GM19468 (cell line): ENCODE results near the gene FGA.
"Not testable (repeated sequence)": the region's sequence is repeated elsewhere in the genome, so short reads cannot be mapped to it uniquely, and the experiment has no call there.

Experiments used
- ATAC-seq: cut with Tn5 transposase; IDR thresholded peaks from one replicate; pipeline ENCODE4 v1.9.1; 2021; ENCODE audit warnings: mild to moderate bottlenecking, moderate library complexity, moderate number of reproducible peaks; ENCODE audit not compliant: unreplicated experiment; ENCODE audit errors: extremely low read depth

Gene FGA

DNA sequence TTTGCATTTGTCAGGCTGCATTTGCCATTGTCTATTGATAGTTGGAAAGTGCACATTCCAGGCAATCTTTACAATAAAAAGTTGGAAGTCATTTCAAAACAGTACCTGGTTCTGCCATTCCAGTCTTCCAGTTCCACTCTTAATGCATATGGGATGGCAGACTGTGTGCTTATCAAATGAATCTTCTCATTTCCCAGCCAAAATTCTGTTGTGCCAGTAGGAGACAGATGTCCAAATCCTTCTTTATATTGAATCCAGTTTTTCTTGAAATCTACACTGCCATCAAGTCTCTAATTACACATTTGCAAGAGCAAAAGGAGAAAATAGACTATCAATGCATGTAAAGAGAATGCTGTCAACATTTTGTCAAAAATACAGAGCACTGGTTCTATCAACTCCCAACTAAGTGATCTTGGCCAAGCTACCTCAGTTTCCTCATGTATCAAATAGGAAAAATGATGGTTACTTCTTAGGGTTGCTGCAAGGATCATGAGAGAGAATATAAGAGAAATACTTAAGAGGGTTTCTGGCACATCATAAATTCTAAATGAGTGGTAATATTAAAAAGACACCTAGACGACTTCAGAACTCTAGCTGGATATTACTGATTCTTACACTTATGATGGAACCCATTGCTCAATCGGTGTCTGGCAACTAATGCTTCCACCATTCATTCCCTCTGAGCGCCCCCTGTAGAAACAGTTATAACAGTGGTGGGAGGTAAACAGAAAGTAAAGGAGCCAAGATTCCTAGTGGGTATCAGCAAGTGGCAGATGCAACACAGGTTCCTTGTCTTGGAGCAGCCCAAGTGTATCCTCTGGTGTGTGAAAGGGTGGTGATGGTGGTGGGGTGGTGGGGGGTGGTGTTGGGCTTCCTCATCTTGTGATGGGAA lies 18.1 kb upstream of the FGA start:
- no peak for ATAC-seq

DNA sequence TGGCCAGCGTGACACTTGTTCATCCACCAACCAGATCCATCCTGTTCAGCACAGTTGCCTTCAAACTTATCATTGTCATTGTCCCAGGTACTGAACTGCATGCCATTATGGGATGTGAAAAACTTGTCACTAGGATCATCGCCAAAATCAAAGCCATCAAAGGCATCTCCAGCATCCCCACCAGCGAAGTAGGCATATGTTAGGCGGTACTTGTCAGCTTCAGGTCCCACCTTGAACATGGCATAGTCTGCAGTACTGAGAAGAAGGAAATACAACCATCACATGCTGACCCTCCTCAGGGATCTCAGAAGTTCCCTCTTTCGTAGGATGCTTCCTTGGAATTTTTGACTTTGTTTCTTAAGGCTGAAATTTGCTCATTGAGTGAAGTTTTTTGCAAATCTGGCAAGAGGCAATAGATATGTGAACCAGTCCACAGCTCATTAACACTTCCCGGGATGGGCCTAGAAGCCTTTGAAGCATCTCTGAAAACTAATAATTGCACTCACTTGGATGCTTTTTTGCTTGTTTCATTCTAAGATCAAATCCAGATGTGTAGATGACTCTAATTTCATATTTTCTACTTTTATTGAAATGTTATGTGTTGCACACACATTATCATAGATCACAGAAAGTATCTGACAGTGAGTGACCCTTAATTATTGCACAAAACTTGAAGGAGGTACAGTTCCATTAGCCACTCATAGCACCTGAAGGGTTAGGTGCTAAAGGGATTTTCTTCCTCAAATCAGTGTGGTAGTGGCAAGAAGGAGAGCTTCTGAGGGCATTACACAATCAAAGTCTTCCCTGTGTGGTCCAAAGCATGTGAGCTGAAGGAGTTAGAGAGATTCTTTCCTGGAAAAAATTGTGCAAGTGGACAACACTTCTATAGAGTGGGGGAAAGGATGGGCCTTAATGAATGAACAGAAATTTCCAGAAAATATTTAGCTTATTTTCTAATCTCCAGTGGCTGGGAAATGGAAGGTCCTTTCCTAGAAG lies 16.5 kb upstream of the FGA start:
- ATAC-seq: no peak

GRCh38 chr4:154604696-154605200 lies 14.2 kb upstream of the FGA start:
- ATAC-seq: no peak

DNA sequence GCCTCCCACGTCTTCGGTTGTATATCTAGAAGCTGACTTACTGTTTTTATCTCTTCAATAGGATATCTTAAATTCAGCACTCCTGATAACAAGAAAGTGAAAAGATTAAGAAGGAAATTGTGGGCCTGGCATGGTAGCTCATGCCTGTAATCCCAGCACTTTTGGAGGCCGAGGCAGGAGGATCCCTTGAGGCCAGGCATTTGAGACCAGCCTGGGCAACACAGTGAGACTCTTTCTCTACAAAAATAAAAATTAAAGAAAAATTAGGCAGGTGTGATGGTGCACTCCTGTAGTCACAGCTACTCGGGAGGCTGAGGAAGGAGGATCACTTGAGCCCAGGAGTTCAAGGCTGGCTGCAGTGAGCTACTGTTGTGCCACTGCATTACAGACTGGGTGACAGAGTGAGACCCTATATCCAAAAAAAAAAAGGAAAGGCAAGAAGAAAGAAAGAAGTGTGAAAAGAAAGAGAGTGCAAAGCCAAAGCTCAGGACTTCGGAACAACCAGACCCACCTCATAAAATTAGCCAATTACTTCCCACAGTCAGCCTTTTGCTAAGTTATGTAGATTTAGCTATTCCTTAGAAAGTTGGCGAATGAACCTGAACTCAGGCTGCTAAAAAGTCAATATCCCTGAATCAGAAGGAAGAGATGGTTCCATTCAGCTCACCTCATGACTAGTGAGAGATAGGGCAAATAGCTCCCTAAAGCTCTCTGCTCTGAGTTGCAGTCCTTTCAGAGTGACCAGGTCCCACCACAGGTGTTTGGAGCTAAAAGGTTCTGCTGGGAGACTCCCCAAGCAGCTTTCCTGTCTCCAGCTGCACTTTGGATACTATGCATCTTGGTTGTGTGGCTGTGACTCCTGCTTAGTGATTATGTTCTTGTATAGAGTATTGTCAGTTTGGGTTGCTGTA lies 12.7 kb upstream of the FGA start:
- no peak for ATAC-seq

- no peak for ATAC-seq
Observed at GRCh38 chr4:154602404-154603020, 12.0 kb upstream of the FGA start.

GRCh38 chr4:154597798-154598774 lies 7.5 kb upstream of the FGA start:
- ATAC-seq: no peak

GRCh38 chr4:154597281-154597680 lies 6.7 kb upstream of the FGA start:
- not testable (repeated sequence) for ATAC-seq

DNA sequence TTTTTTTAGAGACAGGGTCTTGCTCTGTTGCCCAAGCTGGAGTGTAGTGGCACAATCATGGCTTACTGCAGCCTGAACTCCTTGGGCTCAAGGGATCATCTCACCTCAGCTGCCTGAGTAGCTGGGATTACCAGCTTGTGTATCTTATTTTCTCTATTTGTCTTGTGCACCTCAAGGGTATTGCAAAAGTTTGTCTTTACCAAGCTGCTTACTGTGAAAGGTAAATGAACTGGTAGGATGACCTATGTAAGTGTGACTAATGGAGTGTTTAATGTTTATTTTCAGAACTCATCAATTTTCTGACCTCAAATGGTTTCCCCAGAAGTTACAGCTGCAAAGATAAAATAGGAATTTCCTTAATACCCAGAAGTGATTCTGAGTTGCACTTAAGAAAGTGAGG lies 5.3 kb upstream of the FGA start:
- ATAC-seq: no peak

DNA sequence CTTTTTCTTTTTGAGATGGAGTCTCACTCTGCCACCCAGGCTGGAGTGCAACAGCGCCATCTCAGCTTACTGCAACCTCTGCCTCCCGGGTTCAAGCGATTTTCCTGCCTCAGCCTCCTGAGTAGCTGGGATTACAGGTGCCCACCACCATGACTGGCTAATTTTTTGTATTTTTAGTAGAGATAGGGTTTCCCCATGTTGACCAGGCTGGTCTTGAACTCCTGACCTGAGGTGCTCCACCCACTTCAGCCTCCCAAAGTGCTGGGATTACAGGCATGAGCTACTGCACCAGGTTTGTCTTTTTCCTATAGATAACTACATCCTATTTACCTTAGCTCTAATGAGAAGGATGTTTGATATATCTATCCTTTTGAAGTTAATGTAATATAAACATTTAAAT lies 3.8 kb upstream of the FGA start:
- ATAC-seq: not testable (repeated sequence)

DNA sequence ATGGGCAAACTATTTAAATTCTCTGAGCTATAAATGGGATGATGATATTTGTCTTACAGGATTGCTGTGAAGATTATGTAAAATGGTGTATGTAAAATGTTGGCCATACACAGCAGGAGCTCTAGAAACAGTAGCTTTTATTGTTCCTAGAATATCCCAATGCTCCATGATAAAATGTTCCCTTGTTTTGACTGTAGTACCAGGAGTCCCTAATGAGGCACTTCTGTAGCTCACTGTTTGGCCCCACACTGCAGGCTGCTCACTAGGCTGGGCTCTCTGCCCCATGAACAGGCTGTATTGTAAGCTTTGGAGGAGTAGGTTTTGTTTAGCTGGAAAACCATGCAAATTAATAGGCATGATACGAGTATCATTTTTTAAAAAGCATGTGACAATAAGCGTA lies 3.3 kb upstream of the FGA start:
- no peak for ATAC-seq

GRCh38 chr4:154591890-154592289 lies 1.3 kb upstream of the FGA start:
- ATAC-seq: no peak

DNA sequence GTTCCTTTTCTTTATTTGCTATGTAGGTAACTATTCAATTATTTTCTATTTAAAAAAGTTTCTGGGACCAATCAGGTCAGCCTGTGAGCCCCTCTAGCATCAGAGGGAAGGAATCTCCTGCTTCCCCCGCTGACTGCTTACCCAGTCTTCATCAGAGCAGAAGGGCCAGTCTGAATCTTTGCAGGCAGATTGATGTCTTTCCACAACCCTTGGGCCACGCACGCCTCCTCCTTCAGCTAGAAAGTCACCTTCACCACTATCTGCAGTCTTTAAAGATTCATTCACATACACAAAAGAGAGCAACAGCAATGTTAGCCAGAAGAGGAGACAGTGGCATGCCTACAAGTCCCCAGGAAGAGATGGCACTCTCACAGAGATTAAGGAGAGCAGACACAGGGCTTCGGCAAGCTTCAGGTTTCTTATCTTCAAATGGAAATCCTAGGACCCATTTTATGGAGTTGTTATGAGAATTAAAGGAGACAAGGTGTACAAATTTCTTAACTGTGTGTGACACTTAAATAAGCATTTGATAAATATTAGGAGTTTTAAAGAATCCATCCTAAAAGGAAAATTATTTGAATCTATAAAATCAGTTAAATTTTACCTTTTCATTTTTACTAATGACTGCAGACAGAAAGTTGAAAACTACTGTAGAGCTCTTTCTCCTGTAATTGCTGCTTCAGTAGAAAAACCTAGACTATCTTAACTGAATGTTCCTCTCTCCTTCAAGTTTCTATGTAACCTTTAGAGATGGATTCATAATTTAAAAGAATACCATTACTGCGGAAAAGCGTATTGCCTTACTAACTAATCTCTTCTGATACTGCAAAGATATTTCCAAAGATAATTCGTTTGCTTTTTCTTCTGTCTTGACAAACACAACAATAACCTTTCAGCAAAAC lies 995 bp downstream of the FGA start:
- no peak for ATAC-seq

- ATAC-seq: no peak
Observed at GRCh38 chr4:154588198-154588597, 2.3 kb downstream of the FGA start.

DNA sequence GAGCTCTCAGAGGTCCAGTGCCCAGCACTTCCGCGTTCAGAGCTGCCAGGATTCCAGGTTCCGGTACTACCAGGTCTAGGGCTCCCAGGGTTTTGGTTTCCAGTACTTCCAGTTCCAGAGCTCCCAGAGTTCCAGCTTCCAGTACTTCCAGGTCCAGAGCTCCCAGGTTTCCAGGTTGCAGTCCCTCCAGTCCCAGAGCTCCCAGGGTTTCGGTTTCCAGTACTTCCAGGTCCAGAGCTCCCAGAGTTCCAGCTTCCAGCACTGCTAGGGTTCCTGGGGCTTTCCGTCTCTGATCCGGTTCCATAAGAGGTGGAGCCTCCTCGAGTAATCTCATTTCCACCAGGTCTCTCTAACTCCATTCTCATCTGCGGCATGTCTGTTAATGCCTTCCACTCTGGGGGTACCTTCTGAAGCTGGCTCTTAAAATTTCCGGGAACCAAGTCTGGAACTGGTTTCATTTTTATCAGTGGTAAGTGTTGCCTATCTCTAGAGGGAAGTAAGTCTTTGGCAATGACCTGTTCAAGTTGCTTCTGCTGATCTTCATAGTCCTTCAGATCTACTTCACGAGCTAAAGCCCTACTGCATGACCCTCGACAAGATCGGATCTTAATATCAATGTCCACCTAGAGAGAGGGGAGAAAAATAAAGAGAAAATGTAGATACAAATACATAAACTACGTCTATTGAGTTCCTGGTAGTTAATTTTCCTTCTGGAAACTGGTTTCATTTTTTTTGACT lies 4.1 kb downstream of the FGA start:
- ATAC-seq: no peak

DNA sequence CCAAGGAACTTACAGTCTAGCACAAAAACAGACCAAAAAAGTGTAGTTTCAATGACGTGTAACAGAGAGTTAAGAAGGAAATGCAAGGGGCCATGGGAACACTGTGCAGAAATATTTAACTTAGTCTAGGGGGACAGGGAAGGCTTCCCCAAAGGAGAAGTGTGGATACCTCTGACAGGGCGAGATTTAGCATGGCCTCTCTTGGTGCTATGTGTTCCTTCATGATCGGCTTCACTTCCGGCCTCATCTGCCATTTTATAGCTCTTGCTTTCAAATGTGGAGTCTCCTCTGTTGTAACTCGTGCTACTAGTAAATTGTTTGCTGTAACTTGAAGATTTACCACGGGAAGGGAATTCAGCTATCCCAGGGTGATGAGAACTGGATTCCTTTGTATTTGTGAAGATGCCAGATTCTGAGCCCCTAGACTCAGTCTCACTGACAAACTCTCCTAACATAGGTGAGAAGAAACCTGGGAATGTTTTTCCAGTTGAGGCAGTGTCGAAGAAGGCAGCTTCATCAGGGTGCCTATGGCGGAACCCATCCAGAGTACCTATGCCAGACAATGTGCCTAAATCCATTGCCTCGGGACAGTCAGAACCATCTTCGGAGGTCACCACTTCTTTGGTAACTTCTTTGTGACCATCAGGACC lies 5.0 kb downstream of the FGA start:
- no peak for ATAC-seq

DNA sequence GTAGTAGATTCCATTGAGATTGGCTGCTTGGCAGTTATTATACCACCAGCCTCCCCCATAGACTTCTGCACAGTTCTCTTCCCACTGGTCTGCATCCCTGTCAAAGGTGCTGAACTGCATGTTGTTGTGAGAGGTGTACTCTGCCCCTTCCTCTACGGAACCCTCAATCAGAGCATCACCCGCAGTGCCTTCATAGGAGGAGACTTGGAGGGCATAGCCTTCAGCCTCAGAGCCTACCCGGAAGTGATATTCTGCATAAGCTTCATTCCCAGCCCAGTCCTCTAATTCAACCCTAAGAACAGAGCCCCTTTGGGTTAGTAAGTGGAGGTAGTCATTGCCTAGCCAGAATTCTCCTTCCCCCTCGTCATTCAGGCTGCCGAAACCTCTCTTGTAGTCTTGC lies 6.3 kb downstream of the FGA start:
- ATAC-seq: no peak
